Measurements from ENCODE around the gene PROSER2.

- TF ChIP-seq POLR2AphosphoS5 (IDR thresholded peaks at IDR 0.05) = no peak
- no peak for TF ChIP-seq CTCF (IDR thresholded peaks at IDR 0.05 in 8 of 11, conservative IDR thresholded peaks at IDR 0.05 in 3 of 11)
- no peak for TF ChIP-seq POLR2A (IDR thresholded peaks at IDR 0.05)
Measured at GRCh38 chr10:11886851-11887250, 63.7 kb downstream of the PROSER2 start.

Measured in spleen (tissue), 7 donors.